Gastroesophageal sphincter (tissue), 3 donors: Measurements from ENCODE around the gene SIRPB1.

ENCODE experiments used
- EP300 ChIP-seq: sonication (generic); formaldehyde crosslinking; IDR thresholded peaks from one replicate; pipeline ENCODE4 v1.6.1; 2017; ENCODE audit warnings: antibody characterized with exemption, mild to moderate bottlenecking
- POLR2A ChIP-seq, 2 donors: fragments of 450-650 bp; IDR thresholded peaks; one replicate each; pipeline ENCODE4 v1.6.1; 2017; ENCODE audit warnings: antibody characterized with exemption in 2 of 2, mild to moderate bottlenecking in 2 of 2, moderate library complexity in 1 of 2
- POLR2AphosphoS5 ChIP-seq: sonication (generic); formaldehyde crosslinking; IDR thresholded peaks from one replicate; pipeline ENCODE4 v1.6.1; 2017; ENCODE audit warnings: antibody characterized with exemption
- TF ChIP-seq, protein P1 (sequence below), 4 experiments: fragments of 200-600 bp in 2 of 4; fragments of 450-650 bp in 2 of 4; sonication (generic) in 1 of 4; IDR thresholded peaks; one replicate each; pipeline ENCODE4 v1.5.1; 2017 to 2019; ENCODE audit warnings: antibody characterized with exemption in 4 of 4, mild to moderate bottlenecking in 2 of 4, moderate library complexity in 2 of 4

DNA sequence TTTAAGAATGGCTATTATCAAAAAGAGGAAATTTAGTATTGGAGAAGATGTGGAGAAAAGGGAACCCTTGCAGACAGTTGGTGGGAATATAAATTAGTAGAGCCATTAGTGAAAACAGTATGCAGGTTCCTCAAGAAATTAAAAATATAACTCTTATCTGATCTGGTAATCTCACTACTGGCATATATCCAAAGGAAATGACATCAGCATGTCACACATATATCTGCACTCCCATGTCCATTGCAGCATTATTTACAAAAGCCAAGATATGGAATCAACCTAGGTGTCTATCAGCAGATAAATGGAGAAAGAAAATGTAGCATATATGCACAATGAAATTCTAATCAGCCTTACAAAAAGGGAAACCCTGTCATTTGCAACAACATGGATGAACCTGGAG, 35.2 kb upstream of the SIRPB1 start:
- TF ChIP-seq POLR2AphosphoS5 (no peak), EP300 (no peak), POLR2A (IDR thresholded peaks at IDR 0.05) (no peak)
- TF ChIP-seq, protein P1, sequence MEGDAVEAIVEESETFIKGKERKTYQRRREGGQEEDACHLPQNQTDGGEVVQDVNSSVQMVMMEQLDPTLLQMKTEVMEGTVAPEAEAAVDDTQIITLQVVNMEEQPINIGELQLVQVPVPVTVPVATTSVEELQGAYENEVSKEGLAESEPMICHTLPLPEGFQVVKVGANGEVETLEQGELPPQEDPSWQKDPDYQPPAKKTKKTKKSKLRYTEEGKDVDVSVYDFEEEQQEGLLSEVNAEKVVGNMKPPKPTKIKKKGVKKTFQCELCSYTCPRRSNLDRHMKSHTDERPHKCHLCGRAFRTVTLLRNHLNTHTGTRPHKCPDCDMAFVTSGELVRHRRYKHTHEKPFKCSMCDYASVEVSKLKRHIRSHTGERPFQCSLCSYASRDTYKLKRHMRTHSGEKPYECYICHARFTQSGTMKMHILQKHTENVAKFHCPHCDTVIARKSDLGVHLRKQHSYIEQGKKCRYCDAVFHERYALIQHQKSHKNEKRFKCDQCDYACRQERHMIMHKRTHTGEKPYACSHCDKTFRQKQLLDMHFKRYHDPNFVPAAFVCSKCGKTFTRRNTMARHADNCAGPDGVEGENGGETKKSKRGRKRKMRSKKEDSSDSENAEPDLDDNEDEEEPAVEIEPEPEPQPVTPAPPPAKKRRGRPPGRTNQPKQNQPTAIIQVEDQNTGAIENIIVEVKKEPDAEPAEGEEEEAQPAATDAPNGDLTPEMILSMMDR (IDR thresholded peaks at IDR 0.05), result no peak
